ENCODE measurements around the gene RIT1.
"Not testable (repeated sequence)": the region's sequence is repeated elsewhere in the genome, so short reads cannot be mapped to it uniquely, and the experiment has no call there.

RIT1 gene

GRCh38 chr1:155896476-155896875, 14.7 kb downstream of the RIT1 start:
- not testable (repeated sequence) for H3K4me3 ChIP-seq (ENCODE audit: control insufficient read depth in 1 of 7, extremely low read depth in 1 of 7, insufficient read depth in 4 of 7, low read depth in 2 of 7, low read length in 6 of 7)

GRCh38 chr1:155895617-155896016, 15.5 kb downstream of the RIT1 start:
- Histone ChIP-seq H3K36me3 (ENCODE audit: control insufficient read depth in 4 of 4, insufficient read depth in 4 of 4, low read length in 3 of 4) (peaks cover 14 to 31% (median 25%) of the 10 kb centered on the region in 4 experiments), H3K4me1 (ENCODE audit: control extremely low read depth in 1 of 4, control insufficient read depth in 4 of 4, insufficient read depth in 4 of 4, low read length in 3 of 4) (peaks cover 6 to 12% (median 10%) of the 10 kb centered on the region in 4 experiments)
- CTCF ChIA-PET = interaction anchor here (0.7 to 1.7 kb wide), 5 partner anchors 9 to 318 kb away, joined by 3 to 7 read pairs (median 3); no protein-coding TSS in a partner anchor
- H3K9me3 ChIP-seq (ENCODE audit: control extremely low read depth in 1 of 5, control insufficient read depth in 4 of 5, insufficient read depth in 2 of 5, low read depth in 1 of 5, low read length in 4 of 5); H3K27me3 ChIP-seq (replicated peaks in 2 of 5; ENCODE audit: control insufficient read depth in 4 of 5, insufficient read depth in 5 of 5, low read length in 4 of 5); H3K4me3 ChIP-seq (ENCODE audit: control insufficient read depth in 1 of 7, extremely low read depth in 1 of 7, insufficient read depth in 4 of 7, low read depth in 2 of 7, low read length in 6 of 7); H3K27ac ChIP-seq (ENCODE audit: insufficient read depth in 1 of 2, low read depth in 1 of 2, low read length in 2 of 2, poor library complexity in 1 of 2, severe bottlenecking in 2 of 2); DNase-seq: not testable (repeated sequence)
- 100% methylated on average over 2 of the region's 6 CpGs for WGBS (ENCODE audit: insufficient coverage)
- POLR2A ChIA-PET = interaction anchor here (0.6 to 0.8 kb wide), 2 partner anchors 8 to 10 kb away, joined by 3 read pairs; no protein-coding TSS in a partner anchor

More at GRCh38 chr1:155896476-155896875, 14.7 kb downstream of the RIT1 start:
- H3K27me3 ChIP-seq (replicated peaks in 2 of 5; ENCODE audit: control insufficient read depth in 4 of 5, insufficient read depth in 5 of 5, low read length in 4 of 5); H3K9me3 ChIP-seq (ENCODE audit: control extremely low read depth in 1 of 5, control insufficient read depth in 4 of 5, insufficient read depth in 2 of 5, low read depth in 1 of 5, low read length in 4 of 5); CTCF ChIA-PET; H3K27ac ChIP-seq (ENCODE audit: insufficient read depth in 1 of 2, low read depth in 1 of 2, low read length in 2 of 2, poor library complexity in 1 of 2, severe bottlenecking in 2 of 2); DNase-seq; POLR2A ChIA-PET: not testable (repeated sequence)
- 96% methylated on average over 8 of the region's 8 CpGs for whole genome bisulfite sequencing (ENCODE audit: insufficient coverage)
- Histone ChIP-seq H3K36me3 (ENCODE audit: control insufficient read depth in 4 of 4, insufficient read depth in 4 of 4, low read length in 3 of 4) (peaks cover 17 to 39% (median 29%) of the 10 kb centered on the region in 4 experiments), H3K4me1 (ENCODE audit: control extremely low read depth in 1 of 4, control insufficient read depth in 4 of 4, insufficient read depth in 4 of 4, low read length in 3 of 4) (peaks cover 6 to 12% (median 10%) of the 10 kb centered on the region in 4 experiments)

DNA sequence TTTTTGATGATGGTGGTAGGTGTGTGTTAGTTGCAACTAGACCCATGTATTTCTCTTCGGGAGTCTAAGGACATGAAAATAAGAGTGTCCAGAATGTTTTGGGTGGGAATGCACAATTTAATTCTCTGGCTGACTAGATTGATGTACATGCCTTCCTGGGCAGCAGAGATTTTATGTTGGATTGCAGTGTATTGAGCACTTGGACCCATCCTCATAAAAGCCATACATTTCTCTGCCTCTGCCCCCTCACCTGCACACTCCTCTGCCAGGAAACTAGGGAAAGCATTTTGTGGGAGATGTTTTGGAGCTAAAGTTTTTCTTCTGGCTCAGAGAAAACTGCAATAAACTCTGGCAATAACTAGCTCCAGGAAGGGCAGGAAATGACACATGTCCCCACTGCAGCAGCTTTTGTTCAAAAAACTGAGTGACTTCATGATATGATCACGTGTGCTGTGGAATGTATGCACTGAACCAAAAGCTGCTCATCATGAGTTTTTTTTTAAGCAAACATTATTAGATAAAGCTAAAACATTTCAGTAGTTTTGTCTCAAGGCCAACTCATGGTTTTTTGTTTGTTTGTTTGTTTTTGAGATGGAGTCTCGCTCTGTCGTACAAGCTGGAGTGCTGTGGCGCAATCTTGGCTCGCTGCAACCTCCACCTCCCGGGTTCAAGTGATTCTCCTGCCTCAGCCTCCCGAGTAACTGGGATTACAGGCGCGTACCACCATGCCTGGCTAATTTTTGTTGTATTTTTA, 17.6 kb downstream of the RIT1 start:
- Histone ChIP-seq H3K27me3 (replicated peaks in 2 of 5; ENCODE audit: control insufficient read depth in 4 of 5, insufficient read depth in 5 of 5, low read length in 4 of 5) (no peaks in the 10 kb centered on the region), H3K4me1 (ENCODE audit: control extremely low read depth in 1 of 4, control insufficient read depth in 4 of 4, insufficient read depth in 4 of 4, low read length in 3 of 4) (peaks cover 6 to 12% (median 10%) of the 10 kb centered on the region in 4 experiments), H3K36me3 (ENCODE audit: control insufficient read depth in 4 of 4, insufficient read depth in 4 of 4, low read length in 3 of 4) (peaks cover 4 to 12% (median 11%) of the 10 kb centered on the region in 4 experiments), H3K27ac (ENCODE audit: insufficient read depth in 1 of 2, low read depth in 1 of 2, low read length in 2 of 2, poor library complexity in 1 of 2, severe bottlenecking in 2 of 2) (peak overlapping the region; percentile 21 to 50), H3K9me3 (ENCODE audit: control extremely low read depth in 1 of 5, control insufficient read depth in 4 of 5, insufficient read depth in 2 of 5, low read depth in 1 of 5, low read length in 4 of 5) (no peaks in the 10 kb centered on the region), H3K4me3 (ENCODE audit: control insufficient read depth in 1 of 7, extremely low read depth in 1 of 7, insufficient read depth in 4 of 7, low read depth in 2 of 7, low read length in 6 of 7) (peak overlapping the region in 2 of 7 experiments; percentile 3 to 16)
- POLR2A ChIA-PET = interaction anchor here (0.6 to 1.2 kb wide), 2 partner anchors 11 to 13 kb away, joined by 3 to 5 read pairs; no protein-coding TSS in a partner anchor
- peak; percentile 59 to 83 (median 75) for DNase-seq
- WGBS (ENCODE audit: insufficient coverage) = 80% methylated on average over 10 of the region's 10 CpGs
- CTCF ChIA-PET = interaction anchor here (0.7 to 2.8 kb wide), 5 partner anchors 10 to 90 kb away, joined by 3 to 13 read pairs (median 3); no protein-coding TSS in a partner anchor

GRCh38 chr1:155892796-155893195, 18.4 kb downstream of the RIT1 start:
- H3K4me3 ChIP-seq (ENCODE audit: control insufficient read depth in 1 of 7, extremely low read depth in 1 of 7, insufficient read depth in 4 of 7, low read depth in 2 of 7, low read length in 6 of 7) = no peak overlapping the region
- POLR2A ChIA-PET = interaction anchor here (0.6 kb wide), 1 partner anchor 132 kb away, joined by 3 read pairs; no protein-coding TSS in a partner anchor

DNA sequence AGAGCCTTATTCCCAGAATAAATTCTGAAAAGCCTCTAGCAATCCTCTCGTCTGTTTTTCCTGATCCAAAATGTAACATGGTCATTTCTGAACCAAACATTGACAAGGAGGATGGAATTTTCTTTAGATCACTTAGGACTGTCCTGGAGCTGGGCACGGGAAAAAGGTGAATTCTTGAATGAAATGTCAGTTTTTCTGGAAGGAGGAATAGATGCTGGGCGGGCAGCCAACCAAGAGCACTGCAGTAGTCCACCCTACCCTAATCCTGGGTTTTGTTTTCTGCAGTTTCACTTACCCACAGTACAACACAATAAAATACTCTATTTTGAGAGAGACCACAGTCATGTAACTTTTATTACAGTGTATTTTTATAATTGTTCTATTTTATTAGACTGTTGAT, 20.9 kb downstream of the RIT1 start:
- ChIA-PET CTCF (no interaction called here), POLR2A (no interaction called here)
- peaks cover 0 to 6% (median 3%) of the 10 kb centered on the region in 4 experiments for H3K36me3 ChIP-seq (ENCODE audit: control insufficient read depth in 4 of 4, insufficient read depth in 4 of 4, low read length in 3 of 4)
- H3K27me3 ChIP-seq (replicated peaks in 2 of 5; ENCODE audit: control insufficient read depth in 4 of 5, insufficient read depth in 5 of 5, low read length in 4 of 5) = no peaks in the 10 kb centered on the region
- H3K9me3 ChIP-seq (ENCODE audit: control extremely low read depth in 1 of 5, control insufficient read depth in 4 of 5, insufficient read depth in 2 of 5, low read depth in 1 of 5, low read length in 4 of 5) = no peaks in the 10 kb centered on the region
- H3K27ac ChIP-seq (ENCODE audit: insufficient read depth in 1 of 2, low read depth in 1 of 2, low read length in 2 of 2, poor library complexity in 1 of 2, severe bottlenecking in 2 of 2) = no peak overlapping the region
- DNase-seq = no peak
- 0% methylated on average over 1 of the region's 3 CpGs for WGBS (ENCODE audit: insufficient coverage)
- no peak overlapping the region for H3K4me3 ChIP-seq (ENCODE audit: control insufficient read depth in 1 of 7, extremely low read depth in 1 of 7, insufficient read depth in 4 of 7, low read depth in 2 of 7, low read length in 6 of 7)
- H3K4me1 ChIP-seq (ENCODE audit: control extremely low read depth in 1 of 4, control insufficient read depth in 4 of 4, insufficient read depth in 4 of 4, low read length in 3 of 4) = peaks cover 6 to 12% (median 10%) of the 10 kb centered on the region in 4 experiments

More at GRCh38 chr1:155892796-155893195, 18.4 kb downstream of the RIT1 start:
- no peak for DNase-seq
- WGBS (ENCODE audit: insufficient coverage) = 94% methylated on average over 3 of the region's 3 CpGs
- Histone ChIP-seq H3K27ac (ENCODE audit: insufficient read depth in 1 of 2, low read depth in 1 of 2, low read length in 2 of 2, poor library complexity in 1 of 2, severe bottlenecking in 2 of 2) (peak overlapping the region; percentile 4 to 21), H3K9me3 (ENCODE audit: control extremely low read depth in 1 of 5, control insufficient read depth in 4 of 5, insufficient read depth in 2 of 5, low read depth in 1 of 5, low read length in 4 of 5) (no peaks in the 10 kb centered on the region), H3K27me3 (replicated peaks in 2 of 5; ENCODE audit: control insufficient read depth in 4 of 5, insufficient read depth in 5 of 5, low read length in 4 of 5) (no peaks in the 10 kb centered on the region), H3K36me3 (ENCODE audit: control insufficient read depth in 4 of 4, insufficient read depth in 4 of 4, low read length in 3 of 4) (peaks cover 4 to 10% (median 8%) of the 10 kb centered on the region in 4 experiments), H3K4me1 (ENCODE audit: control extremely low read depth in 1 of 4, control insufficient read depth in 4 of 4, insufficient read depth in 4 of 4, low read length in 3 of 4) (peaks cover 6 to 12% (median 10%) of the 10 kb centered on the region in 4 experiments)
- CTCF ChIA-PET = interaction anchor here (0.8 to 2.8 kb wide), 6 partner anchors 10 to 104 kb away, joined by 3 to 13 read pairs (median 3); no protein-coding TSS in a partner anchor

GRCh38 chr1:155889566-155889965, 21.6 kb downstream of the RIT1 start:
- DNase-seq = no peak
- Histone ChIP-seq H3K4me3 (ENCODE audit: control insufficient read depth in 1 of 7, extremely low read depth in 1 of 7, insufficient read depth in 4 of 7, low read depth in 2 of 7, low read length in 6 of 7) (no peak overlapping the region), H3K27me3 (replicated peaks in 2 of 5; ENCODE audit: control insufficient read depth in 4 of 5, insufficient read depth in 5 of 5, low read length in 4 of 5) (no peaks in the 10 kb centered on the region), H3K27ac (ENCODE audit: insufficient read depth in 1 of 2, low read depth in 1 of 2, low read length in 2 of 2, poor library complexity in 1 of 2, severe bottlenecking in 2 of 2) (no peak overlapping the region), H3K36me3 (ENCODE audit: control insufficient read depth in 4 of 4, insufficient read depth in 4 of 4, low read length in 3 of 4) (peaks cover 0 to 6% (median 4%) of the 10 kb centered on the region in 4 experiments), H3K4me1 (ENCODE audit: control extremely low read depth in 1 of 4, control insufficient read depth in 4 of 4, insufficient read depth in 4 of 4, low read length in 3 of 4) (peaks cover 6 to 12% (median 10%) of the 10 kb centered on the region in 4 experiments), H3K9me3 (ENCODE audit: control extremely low read depth in 1 of 5, control insufficient read depth in 4 of 5, insufficient read depth in 2 of 5, low read depth in 1 of 5, low read length in 4 of 5) (no peaks in the 10 kb centered on the region)
- 93% methylated on average over 2 of the region's 2 CpGs for WGBS (ENCODE audit: insufficient coverage)
- CTCF ChIA-PET = no interaction called here
- POLR2A ChIA-PET = no interaction called here

- POLR2A ChIA-PET = no interaction called here
- no peak overlapping the region for H3K27ac ChIP-seq (ENCODE audit: insufficient read depth in 1 of 2, low read depth in 1 of 2, low read length in 2 of 2, poor library complexity in 1 of 2, severe bottlenecking in 2 of 2)
- peaks cover 0 to 9% (median 4%) of the 10 kb centered on the region in 4 experiments for H3K36me3 ChIP-seq (ENCODE audit: control insufficient read depth in 4 of 4, insufficient read depth in 4 of 4, low read length in 3 of 4)
- CTCF ChIA-PET = no interaction called here
- no peaks in the 10 kb centered on the region for H3K9me3 ChIP-seq (ENCODE audit: control extremely low read depth in 1 of 5, control insufficient read depth in 4 of 5, insufficient read depth in 2 of 5, low read depth in 1 of 5, low read length in 4 of 5)
- H3K27me3 ChIP-seq (replicated peaks in 2 of 5; ENCODE audit: control insufficient read depth in 4 of 5, insufficient read depth in 5 of 5, low read length in 4 of 5) = no peaks in the 10 kb centered on the region
- H3K4me1 ChIP-seq (ENCODE audit: control extremely low read depth in 1 of 4, control insufficient read depth in 4 of 4, insufficient read depth in 4 of 4, low read length in 3 of 4) = peaks cover 2 to 6% (median 4%) of the 10 kb centered on the region in 4 experiments
- 100% methylated on average over 2 of the region's 5 CpGs for WGBS (ENCODE audit: insufficient coverage)
- no peak overlapping the region for H3K4me3 ChIP-seq (ENCODE audit: control insufficient read depth in 1 of 7, extremely low read depth in 1 of 7, insufficient read depth in 4 of 7, low read depth in 2 of 7, low read length in 6 of 7)
- no peak for DNase-seq
These were observed 22.7 kb downstream of the RIT1 start for GRCh38 chr1:155888481-155888880.
